ENCODE results near the gene ANO2.

The ANO2 gene

DNA sequence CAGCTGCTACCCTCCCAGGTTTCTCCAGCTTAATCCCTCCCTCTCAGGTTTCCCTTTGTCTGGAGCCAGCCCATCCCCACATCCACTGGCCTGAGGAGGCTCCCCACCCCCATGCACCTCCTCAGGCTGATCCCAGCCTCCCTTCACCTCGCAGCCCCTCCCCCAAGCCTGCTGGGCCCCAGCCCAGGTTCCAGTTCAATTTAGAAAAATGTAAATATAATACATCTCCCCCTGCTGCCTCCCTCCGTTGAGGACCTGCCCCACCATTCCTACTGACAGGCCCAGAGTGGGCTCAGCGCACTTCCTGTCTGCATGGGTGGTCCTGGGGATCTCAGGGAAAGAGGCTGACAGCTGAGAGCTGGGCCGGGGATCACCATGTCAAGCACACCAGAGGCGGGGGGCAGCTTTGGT, 357.3 kb downstream of the ANO2 start:
- no peak overlapping the region for H3K4me3 ChIP-seq (ENCODE audit: low read length)
- DNase-seq (ENCODE audit: low read depth): no peak
- TF ChIP-seq, protein P1, sequence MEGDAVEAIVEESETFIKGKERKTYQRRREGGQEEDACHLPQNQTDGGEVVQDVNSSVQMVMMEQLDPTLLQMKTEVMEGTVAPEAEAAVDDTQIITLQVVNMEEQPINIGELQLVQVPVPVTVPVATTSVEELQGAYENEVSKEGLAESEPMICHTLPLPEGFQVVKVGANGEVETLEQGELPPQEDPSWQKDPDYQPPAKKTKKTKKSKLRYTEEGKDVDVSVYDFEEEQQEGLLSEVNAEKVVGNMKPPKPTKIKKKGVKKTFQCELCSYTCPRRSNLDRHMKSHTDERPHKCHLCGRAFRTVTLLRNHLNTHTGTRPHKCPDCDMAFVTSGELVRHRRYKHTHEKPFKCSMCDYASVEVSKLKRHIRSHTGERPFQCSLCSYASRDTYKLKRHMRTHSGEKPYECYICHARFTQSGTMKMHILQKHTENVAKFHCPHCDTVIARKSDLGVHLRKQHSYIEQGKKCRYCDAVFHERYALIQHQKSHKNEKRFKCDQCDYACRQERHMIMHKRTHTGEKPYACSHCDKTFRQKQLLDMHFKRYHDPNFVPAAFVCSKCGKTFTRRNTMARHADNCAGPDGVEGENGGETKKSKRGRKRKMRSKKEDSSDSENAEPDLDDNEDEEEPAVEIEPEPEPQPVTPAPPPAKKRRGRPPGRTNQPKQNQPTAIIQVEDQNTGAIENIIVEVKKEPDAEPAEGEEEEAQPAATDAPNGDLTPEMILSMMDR (conservative IDR thresholded peaks at IDR 0.05; ENCODE audit: low read length): no peak

DNA sequence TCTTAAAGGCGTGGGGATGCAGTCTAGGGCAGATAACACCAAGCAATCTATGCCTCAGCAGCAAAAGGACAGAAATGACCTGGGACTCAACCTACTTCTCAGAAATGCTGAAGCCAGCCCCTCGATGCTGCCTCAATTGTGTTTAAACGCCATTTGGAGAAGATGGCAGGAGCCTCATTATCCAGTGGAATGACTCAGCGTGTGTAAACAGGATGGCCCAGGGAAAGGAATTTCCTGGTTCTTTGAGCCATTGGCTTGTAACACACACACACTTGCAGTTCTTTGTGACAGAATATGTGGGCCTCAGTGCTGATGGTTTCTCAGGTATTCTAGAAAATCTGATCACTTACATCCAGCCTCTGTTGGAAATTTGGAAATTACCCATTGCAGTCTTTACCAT, 358.9 kb downstream of the ANO2 start:
- no peak overlapping the region for H3K4me3 ChIP-seq (ENCODE audit: low read length)
- peak; percentile 75 for DNase-seq (ENCODE audit: low read depth)
- TF ChIP-seq, protein P1 (conservative IDR thresholded peaks at IDR 0.05; ENCODE audit: low read length): no peak

DNA sequence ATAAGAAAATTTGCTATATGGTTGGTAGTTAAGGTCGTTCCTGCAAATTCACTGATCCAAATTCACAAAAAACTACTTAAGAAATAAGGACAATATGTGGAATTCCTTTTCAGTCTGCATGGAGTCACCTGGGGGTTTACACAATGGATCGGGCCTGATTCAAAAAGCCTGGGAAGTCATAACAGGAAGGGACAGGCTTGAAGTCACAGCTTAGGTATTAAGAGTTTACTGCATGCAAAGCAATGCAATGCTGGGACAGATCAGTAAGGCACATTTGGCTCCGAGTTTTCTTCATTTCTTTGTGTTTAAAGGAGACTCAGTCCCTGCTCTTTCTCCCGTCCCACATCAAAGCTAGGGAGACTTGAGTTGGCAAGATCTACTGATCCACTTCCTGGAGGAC, 359.9 kb downstream of the ANO2 start:
- no peak overlapping the region for H3K4me3 ChIP-seq (ENCODE audit: low read length)
- TF ChIP-seq, protein P1 (conservative IDR thresholded peaks at IDR 0.05; ENCODE audit: low read length): no peak
- DNase-seq (ENCODE audit: low read depth): no peak

DNA sequence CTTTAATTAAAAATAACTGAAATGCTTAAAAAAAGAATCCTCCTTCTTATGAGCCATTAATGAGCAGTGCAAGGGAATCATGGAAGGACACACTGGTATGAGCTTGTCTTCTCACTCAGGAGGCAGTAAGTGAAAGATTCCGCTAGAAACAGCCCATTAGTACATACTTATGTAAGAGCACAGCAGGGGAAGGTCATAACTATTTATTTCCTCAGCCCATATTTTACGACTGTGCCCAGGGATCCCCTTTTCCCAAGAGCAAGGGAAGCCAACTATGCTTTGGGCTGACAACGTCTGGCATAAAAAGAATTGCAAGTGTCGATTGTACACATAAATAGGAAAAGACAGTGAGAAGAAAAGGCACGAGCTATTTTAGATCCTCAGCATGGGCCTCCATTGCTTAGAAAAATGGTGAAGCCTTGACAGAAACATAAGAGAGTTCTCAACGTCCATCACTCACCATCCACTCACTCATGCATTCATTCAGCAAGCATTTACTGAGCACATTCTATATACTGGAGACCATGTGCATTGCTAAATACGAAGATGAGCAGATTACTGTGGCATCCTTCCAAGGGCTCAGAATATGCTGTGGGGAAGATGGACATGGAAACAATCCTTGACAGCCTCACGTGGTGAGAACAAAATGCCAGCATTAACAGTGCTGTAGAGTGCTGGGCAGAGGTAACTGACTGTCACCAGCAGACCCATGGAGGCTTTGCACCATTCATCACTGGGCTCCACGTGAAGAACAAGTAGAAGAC, 360.5 kb downstream of the ANO2 start:
- TF ChIP-seq, protein P1 (conservative IDR thresholded peaks at IDR 0.05; ENCODE audit: low read length): no peak
- peak; percentile 12 for DNase-seq (ENCODE audit: low read depth)
- H3K4me3 ChIP-seq (ENCODE audit: low read length): no peak overlapping the region

DNA sequence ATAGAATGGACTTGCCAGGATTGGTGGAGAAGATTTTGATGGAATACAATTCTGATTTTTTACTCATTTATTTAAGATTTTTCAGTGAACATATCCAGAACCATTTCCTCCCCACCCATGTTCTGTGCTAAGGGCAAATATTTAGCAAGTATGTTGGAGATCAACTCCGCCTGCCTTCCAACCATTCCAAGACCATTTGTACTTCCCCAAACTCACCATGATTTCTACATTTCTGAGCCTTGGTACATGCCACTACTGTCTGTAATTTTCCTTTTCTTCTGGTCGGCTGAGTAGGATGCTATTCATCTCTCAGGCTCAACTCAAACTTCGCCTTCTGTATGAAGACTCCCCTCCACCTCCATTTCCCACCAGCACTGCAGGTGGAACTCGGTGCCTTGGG, 362.5 kb downstream of the ANO2 start:
- no peak overlapping the region for H3K4me3 ChIP-seq (ENCODE audit: low read length)
- TF ChIP-seq, protein P1 (conservative IDR thresholded peaks at IDR 0.05; ENCODE audit: low read length): no peak
- peak; percentile 47 for DNase-seq (ENCODE audit: low read depth)

DNA sequence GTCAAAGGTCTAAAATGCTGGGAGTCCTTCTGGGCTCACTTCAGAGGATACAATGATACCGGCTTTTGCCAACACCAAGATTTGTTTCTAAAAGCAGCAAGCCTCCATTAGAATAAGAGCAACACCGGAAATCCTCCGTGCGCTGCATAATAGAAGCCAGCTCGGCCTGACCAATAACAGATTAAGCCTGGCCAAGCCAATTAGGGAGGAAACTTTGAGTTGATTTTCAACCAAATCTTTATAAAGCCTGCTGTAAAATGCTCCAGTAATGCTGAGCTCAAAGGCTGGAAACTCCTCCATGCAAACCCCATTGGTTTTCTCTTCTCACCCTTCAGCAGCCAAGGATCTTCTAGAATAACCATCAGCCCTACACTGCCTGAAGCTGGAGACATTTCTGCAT, 363.0 kb downstream of the ANO2 start:
- peak; percentile 21 for DNase-seq (ENCODE audit: low read depth)

DNA sequence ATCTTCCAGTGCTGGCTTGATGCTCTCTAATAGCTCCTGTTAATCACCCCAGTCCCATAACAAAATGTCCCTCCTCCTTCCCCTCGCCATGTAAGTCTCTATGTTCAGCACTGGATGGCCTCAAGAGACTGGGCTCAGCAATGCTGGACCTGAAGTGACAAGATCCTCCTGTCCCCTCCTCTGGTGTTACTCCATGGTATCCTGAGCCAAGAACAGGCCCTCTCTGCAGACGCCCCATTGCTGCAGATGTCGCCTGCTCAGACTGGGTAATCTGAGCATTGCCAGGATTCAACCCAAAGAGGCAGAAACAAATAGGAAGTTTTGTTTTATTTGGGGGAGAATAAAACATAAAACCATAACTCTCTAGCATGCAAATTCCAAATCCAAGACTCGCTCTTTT, 363.4 kb downstream of the ANO2 start:
- no peak for DNase-seq (ENCODE audit: low read depth)
- TF ChIP-seq, protein P1 (conservative IDR thresholded peaks at IDR 0.05; ENCODE audit: low read length): no peak
- no peak overlapping the region for H3K4me3 ChIP-seq (ENCODE audit: low read length)

More for the DNA sequence above, 363.0 kb downstream of the ANO2 start:
- TF ChIP-seq, protein P1 (conservative IDR thresholded peaks at IDR 0.05; ENCODE audit: low read length): no peak
- no peak overlapping the region for H3K4me3 ChIP-seq (ENCODE audit: low read length)
